Endothelial cell of umbilical vein (primary cell): ENCODE data around the gene PHLDB2. TPM values are rescaled to one million over a fixed set of nuclear protein-coding genes. Genes with fewer than 3 reads are reported as not detected.

Source experiments
- BruUV-seq: library from RNA; stranded (reverse); fragments of 400-500 nt; replicated peaks from 2 replicates; lab custom pipeline; 2021; lab: Mats Ljungman, UMichigan
- CTCF ChIA-PET: fragments of 300-600, 350-600 bp; sonication (Branson Sonifier 250); formaldehyde crosslinking; loops from one replicate; lab custom pipeline; 2021; ENCODE audit warnings: antibody characterized with exemption, inconsistent platforms; lab: Charles Lee
- POLR2A ChIA-PET: fragments of 300-600, 350-600 bp; sonication (Branson Sonifier 250); formaldehyde crosslinking; loops from one replicate; lab custom pipeline; 2021; ENCODE audit warnings: antibody characterized with exemption, inconsistent platforms; lab: Charles Lee
- DNase-seq: peaks from one replicate; pipeline ENCODE4 v3.0.0-alpha.2; 2011; ENCODE audit warnings: low read depth, low spot score
- FAIRE-seq: peaks from 2 replicates; lab custom pipeline; 2011; peaks lifted over from hg19 to GRCh38; lab: Jason Lieb, UNC
- H2AFZ ChIP-seq: 2 replicates; pipeline ENCODE4 v1.6.0; 2012; ENCODE audit warnings: low read depth, low read length, control low read depth, inconsistent platforms
- H3K27ac ChIP-seq: 2 replicates; pipeline ENCODE4 v1.5.1; 2011; ENCODE audit warnings: low read depth, mild to moderate bottlenecking, control low read depth, low read length, moderate library complexity; ENCODE audit not compliant: insufficient read depth
- H3K27me3 ChIP-seq, 2 experiments: 2 replicates each; pipeline versions ENCODE4 v1.6.0 to v1.6.1; 2011; ENCODE audit warnings: low read length in 2 of 2, mixed read lengths in 1 of 2; ENCODE audit not compliant: control insufficient read depth in 2 of 2, insufficient read depth in 2 of 2
- H3K36me3 ChIP-seq, 2 experiments: 2 replicates in 1 of 2; 3 replicates in 1 of 2; pipeline ENCODE4 v1.5.1; 2011; ENCODE audit warnings: low read length in 2 of 2, mild to moderate bottlenecking in 1 of 2, moderate library complexity in 1 of 2; ENCODE audit not compliant: control insufficient read depth in 2 of 2, insufficient read depth in 2 of 2; ENCODE audit errors: extremely low read depth in 1 of 2
- H3K4me1 ChIP-seq: 3 replicates; pipeline ENCODE4 v1.5.1; 2011; ENCODE audit warnings: mild to moderate bottlenecking, low read length; ENCODE audit not compliant: control insufficient read depth, insufficient read depth; ENCODE audit errors: extremely low read depth
- H3K4me2 ChIP-seq: 2 replicates; pipeline ENCODE4 v1.6.1; 2011; ENCODE audit warnings: low read length, control low read depth, mixed read lengths; ENCODE audit not compliant: insufficient read depth
- H3K4me3 ChIP-seq, 3 experiments: fragments of 200-600 bp in 1 of 3; sonication (generic), shearing (Covaris generic) in 1 of 3; replicated peaks in 1 of 3; 2 replicates each; pipeline ENCODE4 v1.5.1; 2011 to 2016; ENCODE audit warnings: control low read depth in 3 of 3, low read length in 3 of 3, mild to moderate bottlenecking in 2 of 3, inconsistent platforms in 1 of 3, low read depth in 1 of 3, moderate library complexity in 1 of 3; ENCODE audit not compliant: insufficient read depth in 1 of 3
- H3K79me2 ChIP-seq: 2 replicates; pipeline ENCODE4 v1.6.0; 2012; ENCODE audit warnings: low read length, inconsistent platforms; ENCODE audit not compliant: control insufficient read depth, insufficient read depth
- H3K9ac ChIP-seq: replicated peaks from 2 replicates; pipeline ENCODE3; 2011; ENCODE audit warnings: low read length, control low read depth; ENCODE audit not compliant: insufficient read depth; ENCODE audit errors: extremely low read depth
- H3K9me1 ChIP-seq: replicated peaks from 3 replicates; pipeline ENCODE4 v1.6.0; 2011; ENCODE audit warnings: mild to moderate bottlenecking, low read length; ENCODE audit not compliant: control insufficient read depth, insufficient read depth; ENCODE audit errors: extremely low read depth
- H3K9me3 ChIP-seq: replicated peaks from 2 replicates; pipeline ENCODE4 v1.5.1; 2012; ENCODE audit warnings: low read length, inconsistent platforms; ENCODE audit not compliant: control insufficient read depth, insufficient read depth
- H4K20me1 ChIP-seq: replicated peaks from 2 replicates; pipeline ENCODE3; 2011; ENCODE audit warnings: mild to moderate bottlenecking, low read length; ENCODE audit not compliant: control insufficient read depth, insufficient read depth; ENCODE audit errors: extremely low read depth
- EZH2 ChIP-seq: IDR thresholded peaks from 2 replicates; pipeline ENCODE4 v1.6.1; 2012; ENCODE audit warnings: borderline replicate concordance, low read depth, mild to moderate bottlenecking, moderate library complexity, low read length, inconsistent platforms; ENCODE audit not compliant: severe bottlenecking
- FOS ChIP-seq: IDR thresholded peaks from 2 replicates; pipeline ENCODE4 v1.6.1; 2011; ENCODE audit warnings: mild to moderate bottlenecking, low read length, moderate library complexity, borderline replicate concordance; ENCODE audit not compliant: insufficient read depth
- GATA2 ChIP-seq: IDR thresholded peaks from 2 replicates; pipeline ENCODE4 v1.7.0; 2011; ENCODE audit warnings: low read depth, mild to moderate bottlenecking, moderate library complexity, mixed read lengths, low read length; ENCODE audit not compliant: insufficient read length, insufficient read depth
- JUN ChIP-seq: IDR thresholded peaks from 2 replicates; pipeline ENCODE4 v1.6.1; 2011; ENCODE audit warnings: borderline replicate concordance, low read depth; ENCODE audit not compliant: insufficient read length, insufficient read depth
- MYC ChIP-seq: IDR thresholded peaks from one replicate; pipeline ENCODE4 v1.6.1; 2011; ENCODE audit warnings: mild to moderate bottlenecking, low read depth, low read length
- POLR2A ChIP-seq: IDR thresholded peaks from 2 replicates; pipeline ENCODE4 v1.6.1; 2012; ENCODE audit warnings: low read depth, mild to moderate bottlenecking, control low read depth, low read length
- POLR2AphosphoS5 ChIP-seq: IDR thresholded peaks from 2 replicates; pipeline ENCODE4 v1.6.1; 2012; ENCODE audit warnings: low read depth, mild to moderate bottlenecking, control low read depth, low read length, moderate library complexity; ENCODE audit not compliant: insufficient read depth
- dilution Hi-C: fragments of 300-500 bp; cut with MboI; formaldehyde crosslinking; loops from one replicate; pipeline ENCODE4 v1.15.0; 2019; ENCODE audit warnings: low sequenced_read_pairs; ENCODE audit not compliant: extremely low pct_ligation_motif_present
- intact Hi-C: fragments of 100-400 bp; cut with micrococcal nuclease; formaldehyde crosslinking; loops from one replicate; pipeline ENCODE4 v1.10.0; 2022
- polyA plus RNA-seq, 4 experiments: library from polyadenylated mRNA; depleted of rRNA in 3 of 4; stranded (reverse) in 3 of 4; unstranded in 1 of 4; fragments of >200 nt; gene quantifications; 2 replicates each; pipeline versions ENCODE4 v1.2.1 to v1.2.3, GENCODE V29; 2011 to 2012; ENCODE audit warnings: missing spikeins in 1 of 4
- total RNA-seq: library from RNA; stranded (reverse); gene quantifications from 2 replicates; pipeline ENCODE4 v1.2.3, GENCODE V29; 2021
- TF ChIP-seq, protein P1 (sequence below): IDR thresholded peaks from 2 replicates; pipeline ENCODE4 v1.6.1; 2011; ENCODE audit not compliant: insufficient read depth, insufficient read length
- TF ChIP-seq, protein P2 (sequence below), 2 donors: IDR thresholded peaks; 1 replicate in 1 of 2; 2 replicates in 1 of 2; pipeline ENCODE4 v1.5.1; 2011; ENCODE audit warnings: low read length in 2 of 2, mild to moderate bottlenecking in 2 of 2, moderate library complexity in 2 of 2, control low read depth in 1 of 2, inconsistent platforms in 1 of 2, low read depth in 1 of 2; ENCODE audit not compliant: insufficient read depth in 1 of 2; ENCODE audit errors: extremely low read depth in 1 of 2

The PHLDB2 gene
- total and polyA plus RNA-seq, 2 donors (not counting 3 experiments of a cell fraction or from before 2014, with no cell fraction given) = 22.4 to 104 TPM

DNA sequence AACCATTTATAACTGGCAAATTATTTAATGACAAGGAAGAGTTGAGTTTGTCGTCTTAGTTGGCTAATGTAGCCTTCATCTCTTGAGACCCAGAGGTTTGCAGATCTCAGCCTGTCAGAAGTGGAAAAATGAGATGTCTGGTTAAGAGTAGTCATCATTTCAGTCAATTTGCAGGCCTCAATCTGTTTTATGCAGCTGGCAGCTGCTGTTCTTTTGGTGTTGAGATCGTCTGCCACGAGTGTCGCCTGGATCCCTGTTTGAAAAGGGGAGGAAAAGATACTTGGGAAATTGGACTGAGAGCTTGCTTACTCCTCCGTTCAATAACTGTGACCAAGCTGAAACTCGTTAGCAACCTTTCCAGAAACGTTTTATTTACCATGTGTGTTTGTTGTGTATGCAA is 2.3 kb downstream of the PHLDB2 start:
- Histone ChIP-seq H3K4me3 (peak overlapping the region; percentile 75 to 95 (median 93)), H3K9ac (peak overlapping the region; percentile 90), H3K27ac (peak overlapping the region; percentile 98), H2AFZ (no peak overlapping the region), H4K20me1 (no peaks in the 10 kb centered on the region), H3K36me3 (no peaks in the 10 kb centered on the region), H3K27me3 (no peaks in the 10 kb centered on the region), H3K79me2 (peaks cover 54% of the 10 kb centered on the region), H3K4me2 (peak overlapping the region; percentile 99), H3K4me1 (peaks cover 54% of the 10 kb centered on the region), H3K9me1 (no peaks in the 10 kb centered on the region), H3K9me3 (no peaks in the 10 kb centered on the region)
- intact Hi-C loops (loop anchor here (2.0 kb wide), 1 partner anchor 55 kb away; no protein-coding TSS in a partner anchor), dilution Hi-C loops (loop anchor here (25.0 kb wide), 1 partner anchor 124 kb away; no protein-coding TSS in a partner anchor)
- FAIRE-seq = no peak
- POLR2A ChIA-PET = interaction anchor here (1.3 to 1.7 kb wide), 2 partner anchors 56 to 117 kb away, joined by 5 to 6 read pairs; partner anchors contain the start of gene ABHD10
- TF ChIP-seq, protein P1, sequence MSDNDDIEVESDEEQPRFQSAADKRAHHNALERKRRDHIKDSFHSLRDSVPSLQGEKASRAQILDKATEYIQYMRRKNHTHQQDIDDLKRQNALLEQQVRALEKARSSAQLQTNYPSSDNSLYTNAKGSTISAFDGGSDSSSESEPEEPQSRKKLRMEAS = no peak
- no peak for TF ChIP-seq GATA2
- no peak for TF ChIP-seq FOS
- TF ChIP-seq MYC = no peak
- no peak for TF ChIP-seq POLR2A
- no peak for TF ChIP-seq POLR2AphosphoS5
- TF ChIP-seq EZH2 = no peak
- TF ChIP-seq, protein P2, sequence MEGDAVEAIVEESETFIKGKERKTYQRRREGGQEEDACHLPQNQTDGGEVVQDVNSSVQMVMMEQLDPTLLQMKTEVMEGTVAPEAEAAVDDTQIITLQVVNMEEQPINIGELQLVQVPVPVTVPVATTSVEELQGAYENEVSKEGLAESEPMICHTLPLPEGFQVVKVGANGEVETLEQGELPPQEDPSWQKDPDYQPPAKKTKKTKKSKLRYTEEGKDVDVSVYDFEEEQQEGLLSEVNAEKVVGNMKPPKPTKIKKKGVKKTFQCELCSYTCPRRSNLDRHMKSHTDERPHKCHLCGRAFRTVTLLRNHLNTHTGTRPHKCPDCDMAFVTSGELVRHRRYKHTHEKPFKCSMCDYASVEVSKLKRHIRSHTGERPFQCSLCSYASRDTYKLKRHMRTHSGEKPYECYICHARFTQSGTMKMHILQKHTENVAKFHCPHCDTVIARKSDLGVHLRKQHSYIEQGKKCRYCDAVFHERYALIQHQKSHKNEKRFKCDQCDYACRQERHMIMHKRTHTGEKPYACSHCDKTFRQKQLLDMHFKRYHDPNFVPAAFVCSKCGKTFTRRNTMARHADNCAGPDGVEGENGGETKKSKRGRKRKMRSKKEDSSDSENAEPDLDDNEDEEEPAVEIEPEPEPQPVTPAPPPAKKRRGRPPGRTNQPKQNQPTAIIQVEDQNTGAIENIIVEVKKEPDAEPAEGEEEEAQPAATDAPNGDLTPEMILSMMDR (IDR thresholded peaks at IDR 0.05; ENCODE audit: extremely low read depth in 1 of 2, insufficient read depth in 1 of 2, low read depth in 1 of 2, low read length in 2 of 2) = no peak
- TF ChIP-seq JUN = no peak
- CTCF ChIA-PET = interaction anchor here (0.9 to 8.7 kb wide), 11 partner anchors 12 to 191 kb away, joined by 3 to 424 read pairs (median 9); partner anchors contain the start of gene ABHD10
- BruUV-seq = no TSS peak
- peak; percentile 50 for DNase-seq
